ENCODE results near the gene RFTN1. TPM values are rescaled to one million over a fixed set of nuclear protein-coding genes. Genes with fewer than 3 reads are reported as not detected.

RFTN1 gene, protein sequence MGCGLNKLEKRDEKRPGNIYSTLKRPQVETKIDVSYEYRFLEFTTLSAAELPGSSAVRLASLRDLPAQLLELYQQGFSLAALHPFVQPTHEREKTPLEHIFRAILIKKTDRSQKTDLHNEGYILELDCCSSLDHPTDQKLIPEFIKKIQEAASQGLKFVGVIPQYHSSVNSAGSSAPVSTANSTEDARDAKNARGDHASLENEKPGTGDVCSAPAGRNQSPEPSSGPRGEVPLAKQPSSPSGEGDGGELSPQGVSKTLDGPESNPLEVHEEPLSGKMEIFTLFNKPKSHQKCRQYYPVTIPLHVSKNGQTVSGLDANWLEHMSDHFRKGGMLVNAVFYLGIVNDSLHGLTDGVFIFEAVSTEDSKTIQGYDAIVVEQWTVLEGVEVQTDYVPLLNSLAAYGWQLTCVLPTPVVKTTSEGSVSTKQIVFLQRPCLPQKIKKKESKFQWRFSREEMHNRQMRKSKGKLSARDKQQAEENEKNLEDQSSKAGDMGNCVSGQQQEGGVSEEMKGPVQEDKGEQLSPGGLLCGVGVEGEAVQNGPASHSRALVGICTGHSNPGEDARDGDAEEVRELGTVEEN
- total RNA-seq (2014; rRNA removed; shearing (Covaris generic)) = 0.81 and 0.90 TPM in 2 replicates

DNA sequence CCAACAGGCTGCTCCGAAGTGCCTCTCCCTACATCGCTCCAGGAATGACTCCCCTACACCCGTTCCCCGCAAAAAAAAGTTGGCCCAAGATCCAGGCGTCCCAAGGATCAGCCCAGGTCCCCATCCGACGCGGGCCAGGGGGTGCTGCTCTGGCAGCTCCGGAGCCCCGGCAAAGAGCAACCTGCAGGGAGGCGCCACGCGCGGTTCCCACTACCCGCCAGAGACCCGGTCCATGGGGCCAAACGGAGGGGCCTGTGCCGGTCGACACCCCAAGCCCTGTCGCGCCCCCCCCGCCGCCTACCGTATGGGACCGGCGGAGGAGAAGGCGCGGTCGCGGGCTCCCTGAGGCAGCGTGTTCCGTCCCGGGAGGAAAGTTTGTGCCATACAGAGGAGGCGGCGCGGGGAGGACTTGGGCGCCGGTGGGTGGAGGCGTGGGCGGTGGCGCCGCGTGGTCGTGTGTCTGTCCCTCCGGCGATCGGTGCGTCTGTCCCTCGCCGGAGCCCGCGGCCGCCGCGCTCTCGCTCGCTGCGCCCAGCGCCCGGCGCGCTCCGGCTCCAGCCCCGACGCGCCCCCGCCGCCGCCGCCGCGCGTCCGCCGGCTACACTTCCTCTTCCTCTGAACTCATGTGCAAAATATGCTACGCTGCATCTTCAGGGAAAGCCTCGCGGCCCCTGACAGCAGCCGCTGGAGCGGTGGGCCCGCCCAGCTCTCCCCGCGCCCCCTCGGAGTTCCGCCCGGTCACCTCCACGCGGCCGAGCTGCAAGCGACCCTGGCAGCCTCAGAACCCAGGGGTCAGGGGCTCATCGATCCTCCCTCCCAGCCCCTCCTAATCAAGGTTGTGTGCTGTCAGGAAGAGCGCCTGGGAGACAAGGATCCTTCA, at the start of gene RFTN1:
Gene RFTN1 (minus strand): TSS at position 559 of the 880 bp plus-strand sequence. CDS start 19,830 bp downstream, outside the sequence.
- Histone ChIP-seq H3K4me3 (ENCODE audit: insufficient read depth, low read depth, low read length) (peak within 1 kb of the TSS; percentile 62), H3K36me3 (replicated peaks; ENCODE audit: control insufficient read depth, insufficient read depth, low read length) (no peaks in the 10 kb centered on the region), H3K27me3 (ENCODE audit: control insufficient read depth, insufficient read depth, low read length) (peaks cover 40% of the 10 kb centered on the region)
- peak; percentile 80 for DNase-seq

DNA sequence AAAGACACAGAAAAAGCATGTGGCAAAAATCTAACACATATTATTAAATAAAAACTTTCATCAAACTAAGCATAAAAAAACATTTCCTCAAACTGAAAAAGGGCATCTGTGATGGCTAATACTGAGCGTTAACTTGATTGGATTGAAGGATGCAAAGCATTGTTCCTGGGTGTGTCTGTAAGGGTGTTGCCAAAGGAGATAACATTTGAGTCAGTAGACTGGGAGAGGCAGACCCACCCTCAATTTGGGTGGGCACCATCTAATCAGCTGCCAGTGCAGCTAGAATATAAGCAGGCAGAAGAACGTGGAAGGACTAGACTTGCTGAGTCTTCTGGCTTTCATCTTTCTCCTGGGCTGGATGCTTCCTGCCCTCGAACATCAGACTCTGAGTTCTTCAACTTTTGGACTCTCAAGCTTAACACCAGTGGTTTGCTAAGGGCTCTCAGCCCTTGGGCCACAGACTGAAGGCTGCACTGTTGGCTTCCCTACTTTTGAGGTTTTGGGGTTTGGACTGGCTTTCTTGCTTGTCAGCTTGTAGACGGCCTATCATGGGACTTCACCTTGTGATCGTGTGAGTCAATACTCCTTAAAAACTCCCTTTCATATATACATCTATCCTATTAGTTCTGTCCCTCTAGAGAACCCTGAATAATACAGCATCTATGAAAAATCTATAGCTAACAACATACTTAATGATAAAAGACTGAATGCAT, 46.3 kb upstream of the RFTN1 start:
- H3K36me3 ChIP-seq (replicated peaks; ENCODE audit: control insufficient read depth, insufficient read depth, low read length) = no peaks in the 10 kb centered on the region
- H3K27me3 ChIP-seq (ENCODE audit: control insufficient read depth, insufficient read depth, low read length) = no peaks in the 10 kb centered on the region
- no peak for DNase-seq
- no peak overlapping the region for H3K4me3 ChIP-seq (ENCODE audit: insufficient read depth, low read depth, low read length)

DNA sequence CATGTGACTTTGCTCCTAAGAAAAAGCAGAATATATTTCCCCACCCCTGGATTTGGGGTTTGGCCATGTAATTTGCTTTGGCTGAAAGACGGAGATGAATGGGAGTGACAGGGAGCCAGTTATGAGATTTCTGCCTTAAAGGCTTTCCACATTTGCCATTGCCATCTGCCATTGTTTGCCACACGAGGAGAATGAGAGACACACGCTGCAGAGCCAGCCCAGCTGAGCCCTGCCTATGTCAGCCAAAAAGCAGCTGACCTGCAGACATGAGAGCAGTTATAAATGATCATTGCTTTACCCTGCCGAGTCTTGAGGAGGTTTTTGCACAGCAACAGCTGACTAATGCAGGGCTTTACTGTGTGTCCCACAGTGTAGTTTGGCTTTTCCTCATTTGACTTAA, 40.6 kb upstream of the RFTN1 start:
- no peak for DNase-seq
- Histone ChIP-seq H3K4me3 (ENCODE audit: insufficient read depth, low read depth, low read length) (no peak overlapping the region), H3K36me3 (replicated peaks; ENCODE audit: control insufficient read depth, insufficient read depth, low read length) (no peaks in the 10 kb centered on the region), H3K27me3 (ENCODE audit: control insufficient read depth, insufficient read depth, low read length) (no peaks in the 10 kb centered on the region)

DNA sequence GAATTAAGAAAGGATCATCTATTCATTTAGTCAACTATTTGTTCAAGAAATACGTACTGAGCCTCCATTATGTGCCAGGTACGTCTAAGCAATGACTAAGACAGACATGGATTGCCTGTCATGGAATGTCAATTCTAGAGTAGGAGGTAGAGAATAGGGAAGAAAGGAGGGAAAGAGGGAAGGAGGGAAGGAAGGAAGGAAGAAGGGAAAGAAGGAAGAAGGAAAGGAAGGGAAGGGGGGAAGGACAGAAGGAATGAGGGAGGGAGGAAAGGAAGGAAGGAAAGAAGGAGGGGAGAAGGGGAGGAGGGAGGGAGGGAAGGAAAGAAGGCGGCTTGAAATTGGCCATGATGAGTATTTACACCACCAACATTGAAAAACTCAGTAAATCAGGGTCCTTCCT, 39.3 kb upstream of the RFTN1 start:
- DNase-seq = no peak
- Histone ChIP-seq H3K4me3 (ENCODE audit: insufficient read depth, low read depth, low read length) (no peak overlapping the region), H3K36me3 (replicated peaks; ENCODE audit: control insufficient read depth, insufficient read depth, low read length) (no peaks in the 10 kb centered on the region), H3K27me3 (ENCODE audit: control insufficient read depth, insufficient read depth, low read length) (no peaks in the 10 kb centered on the region)

DNA sequence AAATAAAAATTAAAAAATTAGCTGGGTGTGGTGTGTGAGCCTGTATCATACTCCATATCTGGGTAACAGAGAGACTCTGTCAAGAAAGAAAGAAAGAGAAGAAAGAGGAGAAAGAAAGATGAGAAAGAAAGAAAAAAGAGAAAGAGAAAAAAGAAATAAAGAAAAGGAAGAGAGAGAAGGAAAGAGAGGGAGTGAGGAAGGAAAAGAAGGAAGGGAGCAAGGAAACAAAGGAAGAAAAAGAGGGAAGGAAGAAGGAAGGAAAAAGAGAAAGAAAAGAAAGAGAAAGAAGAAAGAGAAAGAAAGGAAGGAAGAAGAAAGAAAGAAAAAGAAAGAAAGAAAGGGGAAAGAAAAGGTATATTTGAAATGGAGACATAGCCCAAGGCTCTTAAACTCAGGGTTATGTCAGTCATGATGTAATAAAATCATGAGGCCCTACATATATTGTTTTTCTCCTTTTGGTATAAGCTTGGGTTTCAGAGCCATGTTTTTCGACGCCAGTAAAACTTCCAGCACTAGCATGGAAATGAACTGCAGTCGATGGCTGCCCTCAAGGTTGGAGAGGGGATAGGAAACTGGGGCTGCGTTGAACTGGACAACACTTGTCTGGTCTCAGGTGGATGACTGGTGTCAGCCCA, 38.0 kb upstream of the RFTN1 start:
- H3K36me3 ChIP-seq (replicated peaks; ENCODE audit: control insufficient read depth, insufficient read depth, low read length) = no peaks in the 10 kb centered on the region
- no peak for DNase-seq
- H3K4me3 ChIP-seq (ENCODE audit: insufficient read depth, low read depth, low read length) = no peak overlapping the region
- no peaks in the 10 kb centered on the region for H3K27me3 ChIP-seq (ENCODE audit: control insufficient read depth, insufficient read depth, low read length)

DNA sequence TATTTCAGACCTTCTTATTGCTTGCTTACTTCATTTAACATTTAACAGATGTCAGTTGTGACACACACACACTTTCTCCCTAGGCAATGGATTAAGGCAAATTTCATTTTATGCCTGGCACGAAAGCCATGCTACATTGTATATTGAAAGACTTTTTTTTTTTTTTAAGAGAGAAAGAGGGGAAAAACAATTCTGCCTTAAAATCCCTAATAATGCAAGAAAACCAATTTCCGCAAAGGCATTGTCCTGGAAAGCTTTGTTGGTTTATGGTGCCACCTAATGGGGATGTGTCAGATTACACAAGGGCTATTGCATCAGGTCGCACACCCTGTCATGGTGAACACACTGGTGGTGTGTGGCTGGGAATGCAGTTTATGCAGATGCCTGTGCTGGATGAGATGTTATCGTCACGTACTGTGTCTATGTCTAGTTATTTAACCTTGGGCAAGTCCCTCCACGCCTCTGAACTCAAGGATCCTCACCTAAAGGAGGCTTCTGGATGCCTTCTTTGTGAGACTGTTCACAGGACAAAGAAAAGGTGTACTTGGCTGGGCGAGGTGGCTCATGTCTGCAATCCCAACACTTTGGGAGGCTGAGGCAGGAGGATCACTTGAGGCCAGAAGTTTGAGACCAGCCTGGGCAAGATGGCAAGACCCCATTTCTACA, 37.3 kb upstream of the RFTN1 start:
- no peaks in the 10 kb centered on the region for H3K27me3 ChIP-seq (ENCODE audit: control insufficient read depth, insufficient read depth, low read length)
- no peak overlapping the region for H3K4me3 ChIP-seq (ENCODE audit: insufficient read depth, low read depth, low read length)
- H3K36me3 ChIP-seq (replicated peaks; ENCODE audit: control insufficient read depth, insufficient read depth, low read length) = no peaks in the 10 kb centered on the region
- peak; percentile 54 for DNase-seq

DNA sequence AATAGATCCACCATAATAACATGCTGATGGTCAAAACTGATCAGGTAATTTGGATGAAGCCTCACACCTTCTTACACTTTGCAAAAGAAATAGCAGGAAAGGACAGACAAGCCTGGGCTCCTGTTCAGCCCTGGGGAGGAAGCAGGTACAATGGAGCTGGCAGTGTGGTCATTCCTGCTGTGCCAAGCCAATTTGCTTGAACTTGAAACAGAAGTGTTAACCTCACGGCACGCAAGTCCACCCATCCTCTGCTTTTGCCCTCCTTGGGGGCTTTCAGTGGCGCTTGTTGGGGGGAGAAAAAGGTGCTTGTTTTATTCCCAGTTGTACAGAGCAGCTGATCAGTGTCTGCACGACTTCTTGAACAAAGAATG, 36.8 kb upstream of the RFTN1 start:
- Histone ChIP-seq H3K4me3 (ENCODE audit: insufficient read depth, low read depth, low read length) (no peak overlapping the region), H3K36me3 (replicated peaks; ENCODE audit: control insufficient read depth, insufficient read depth, low read length) (no peaks in the 10 kb centered on the region), H3K27me3 (ENCODE audit: control insufficient read depth, insufficient read depth, low read length) (no peaks in the 10 kb centered on the region)
- DNase-seq = no peak

DNA sequence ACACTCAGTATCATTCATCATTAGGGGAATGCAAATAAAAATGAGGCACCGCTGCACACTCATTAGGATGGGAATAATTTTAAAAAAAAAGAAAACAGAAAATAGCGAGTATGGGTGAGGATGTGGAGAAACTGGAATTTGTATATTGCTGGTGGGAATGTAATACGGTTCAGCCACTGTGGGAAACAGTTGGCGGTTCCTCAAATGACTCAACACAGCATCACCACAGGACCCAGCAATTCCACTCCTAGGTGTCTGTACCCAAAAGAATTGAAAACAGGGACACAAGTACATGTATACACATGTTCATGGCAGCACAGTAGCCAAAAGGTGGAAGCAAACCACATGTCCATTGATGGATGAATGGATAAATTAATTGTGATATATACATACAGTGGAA, 35.2 kb upstream of the RFTN1 start:
- no peak overlapping the region for H3K4me3 ChIP-seq (ENCODE audit: insufficient read depth, low read depth, low read length)
- H3K27me3 ChIP-seq (ENCODE audit: control insufficient read depth, insufficient read depth, low read length) = no peaks in the 10 kb centered on the region
- no peaks in the 10 kb centered on the region for H3K36me3 ChIP-seq (replicated peaks; ENCODE audit: control insufficient read depth, insufficient read depth, low read length)
- no peak for DNase-seq

DNA sequence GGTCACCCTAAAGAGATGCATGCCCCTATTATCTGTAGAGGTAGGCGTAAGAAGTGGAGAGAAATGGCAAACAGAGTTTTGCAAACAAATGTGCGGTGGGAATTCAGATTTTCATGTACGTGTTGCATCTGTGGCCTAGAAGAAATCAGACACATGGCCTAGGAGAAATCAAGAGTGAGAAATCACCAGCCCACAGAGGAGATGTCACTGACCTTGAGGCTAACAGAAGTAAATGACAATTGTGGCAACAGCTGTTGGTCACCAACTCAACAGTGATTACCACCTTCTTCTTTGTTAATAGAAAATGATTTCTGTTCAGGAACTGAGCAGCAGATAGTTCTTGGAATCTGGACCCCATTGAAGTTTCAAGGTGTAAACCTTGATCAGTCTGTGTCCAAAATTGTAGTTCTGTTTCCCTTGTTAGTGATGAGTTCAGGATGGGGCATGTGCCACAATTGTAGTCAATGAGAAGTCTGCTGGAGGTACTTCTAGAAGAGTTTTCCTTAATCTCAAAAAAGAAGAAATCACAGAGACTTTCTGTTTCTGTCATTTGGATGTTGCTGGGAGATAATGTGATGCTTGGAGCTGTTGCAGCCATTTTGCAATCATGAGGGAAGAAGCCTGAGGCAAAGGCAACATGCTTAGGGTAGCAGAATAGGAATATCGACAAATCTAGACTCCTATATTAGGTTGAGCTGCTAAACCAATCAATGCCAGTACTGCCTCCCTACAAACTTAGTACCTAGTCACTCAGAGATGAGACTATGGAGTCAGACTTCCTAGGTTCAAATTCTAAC, 34.3 kb upstream of the RFTN1 start:
- Histone ChIP-seq H3K27me3 (ENCODE audit: control insufficient read depth, insufficient read depth, low read length) (no peaks in the 10 kb centered on the region), H3K36me3 (replicated peaks; ENCODE audit: control insufficient read depth, insufficient read depth, low read length) (no peaks in the 10 kb centered on the region)
- DNase-seq = no peak

DNA sequence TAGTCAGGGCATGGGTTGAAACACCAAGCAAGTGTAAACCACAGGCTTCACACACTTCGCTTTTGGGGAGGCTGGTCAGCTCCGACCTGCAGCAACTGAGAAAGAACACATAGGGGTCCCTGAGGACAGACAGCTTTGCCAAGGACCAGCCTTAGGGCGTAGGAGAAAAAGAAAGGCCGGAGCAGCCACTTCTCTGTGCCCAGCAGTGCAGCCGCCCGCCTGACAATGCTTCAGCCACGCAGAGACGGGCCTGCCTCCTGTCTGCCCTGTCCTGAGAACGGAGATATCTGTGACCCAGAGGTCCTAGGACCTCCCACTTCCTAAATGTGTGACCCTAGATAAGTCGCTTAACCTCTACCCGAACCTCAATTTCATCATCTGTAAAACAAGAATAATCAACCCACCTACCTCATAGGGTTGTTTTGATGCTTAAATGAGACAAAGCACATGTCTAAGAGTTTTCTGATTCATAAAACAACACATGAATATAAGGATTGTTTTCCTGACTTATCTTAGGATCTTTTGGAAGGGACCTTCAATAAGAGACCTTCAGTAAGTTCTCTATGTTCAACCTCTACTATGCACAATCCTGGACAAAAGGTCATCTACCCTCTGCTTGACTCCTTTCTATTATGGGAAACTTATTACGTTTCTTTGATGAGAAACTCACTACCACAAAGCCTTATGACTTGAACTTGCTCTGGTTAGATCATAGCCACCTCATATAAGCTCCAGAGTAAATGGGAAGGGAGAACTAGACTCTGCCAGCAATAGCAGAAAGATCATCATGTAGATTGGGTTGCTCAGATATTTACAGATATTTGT, 32.9 kb upstream of the RFTN1 start:
- H3K27me3 ChIP-seq (ENCODE audit: control insufficient read depth, insufficient read depth, low read length) = no peaks in the 10 kb centered on the region
- H3K4me3 ChIP-seq (ENCODE audit: insufficient read depth, low read depth, low read length) = no peak overlapping the region
- DNase-seq = no peak
- no peaks in the 10 kb centered on the region for H3K36me3 ChIP-seq (replicated peaks; ENCODE audit: control insufficient read depth, insufficient read depth, low read length)

More for the DNA sequence above, 34.3 kb upstream of the RFTN1 start:
- no peak overlapping the region for H3K4me3 ChIP-seq (ENCODE audit: insufficient read depth, low read depth, low read length)

DNA sequence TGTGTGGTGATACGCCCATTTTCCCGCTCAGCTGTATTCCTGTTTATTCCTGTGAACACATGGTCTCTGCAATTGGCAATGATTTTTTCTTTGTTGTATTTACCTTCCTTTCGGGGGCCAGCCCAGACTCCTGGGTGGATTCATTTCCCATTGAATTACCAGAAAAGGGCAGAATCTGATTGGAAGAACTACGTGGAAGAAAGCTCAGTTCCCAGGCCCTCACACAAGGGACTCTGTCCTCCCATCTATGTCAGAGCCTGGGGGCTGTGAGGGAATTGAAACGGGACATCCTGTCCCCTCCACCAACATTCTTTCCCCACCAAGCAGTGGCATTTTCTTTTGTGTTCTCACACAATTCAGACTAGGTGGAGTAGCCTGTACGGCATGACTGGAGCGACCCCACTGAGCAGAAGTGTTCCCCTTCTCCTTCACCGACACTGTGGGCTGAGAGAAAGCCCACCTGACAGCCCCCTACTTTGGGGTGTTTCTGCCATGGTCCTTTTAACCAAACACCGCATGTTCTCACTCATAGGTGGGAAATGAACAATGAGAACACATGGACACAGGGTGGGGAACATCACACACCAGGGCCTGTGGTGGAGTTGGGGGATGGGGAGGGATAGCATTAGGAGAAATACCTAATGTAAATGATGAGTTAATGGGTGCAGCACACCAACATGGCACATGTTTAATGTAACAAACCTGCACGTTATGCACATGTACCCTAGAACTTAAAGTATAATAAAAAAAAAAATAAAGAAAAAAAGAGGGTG, 32.1 kb upstream of the RFTN1 start:
- Histone ChIP-seq H3K27me3 (ENCODE audit: control insufficient read depth, insufficient read depth, low read length) (no peaks in the 10 kb centered on the region), H3K36me3 (replicated peaks; ENCODE audit: control insufficient read depth, insufficient read depth, low read length) (no peaks in the 10 kb centered on the region), H3K4me3 (ENCODE audit: insufficient read depth, low read depth, low read length) (no peak overlapping the region)
- DNase-seq = no peak
